COLO668 (cell line): Measurements from ENCODE around the gene GRIK3.
"Not testable (repeated sequence)": the region's sequence is repeated elsewhere in the genome, so short reads cannot be mapped to it uniquely, and the experiment has no call there.

Experiments
- DNase-seq: peaks from one replicate; lab custom pipeline; 2025; ENCODE audit not compliant: unreplicated experiment; lab: John Stamatoyannopoulos, UW

Gene GRIK3

GRCh38 chr1:36769886-36770830 is 264.2 kb downstream of the GRIK3 start:
- DNase-seq: no peak

DNA sequence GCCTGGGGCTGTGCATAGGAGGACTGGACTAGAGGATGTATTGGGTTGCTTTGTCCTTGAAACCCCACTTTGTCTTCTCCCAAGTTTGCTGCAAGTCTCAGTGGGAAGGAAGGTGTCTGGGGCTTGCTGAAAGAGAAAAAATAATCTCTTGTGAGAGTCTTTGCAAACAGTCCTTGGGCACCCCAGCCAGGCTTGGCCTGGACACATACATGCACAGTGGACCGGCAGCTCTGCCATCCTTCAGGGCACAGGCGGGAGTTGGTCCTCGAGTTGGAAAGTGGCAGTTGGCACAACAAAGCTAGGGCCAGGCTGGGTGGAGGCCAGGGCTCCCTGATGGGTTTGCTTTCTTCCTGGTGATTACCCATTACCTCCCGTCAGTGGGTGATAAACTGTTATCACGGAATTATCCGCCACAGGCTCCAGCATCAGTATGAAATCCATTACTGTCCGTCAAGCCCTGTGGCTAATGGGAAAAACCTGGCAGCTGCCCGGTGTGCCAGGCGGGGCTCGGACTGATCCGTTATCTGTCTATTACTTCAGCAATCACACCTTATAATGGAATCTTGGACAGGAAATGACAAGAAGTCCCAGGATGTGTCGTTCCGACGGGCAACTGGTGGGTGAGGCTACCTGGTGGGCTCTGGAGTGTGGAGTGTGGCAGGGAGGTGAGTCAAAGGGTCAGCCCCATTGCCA is 265.7 kb downstream of the GRIK3 start:
- no peak for DNase-seq

DNA sequence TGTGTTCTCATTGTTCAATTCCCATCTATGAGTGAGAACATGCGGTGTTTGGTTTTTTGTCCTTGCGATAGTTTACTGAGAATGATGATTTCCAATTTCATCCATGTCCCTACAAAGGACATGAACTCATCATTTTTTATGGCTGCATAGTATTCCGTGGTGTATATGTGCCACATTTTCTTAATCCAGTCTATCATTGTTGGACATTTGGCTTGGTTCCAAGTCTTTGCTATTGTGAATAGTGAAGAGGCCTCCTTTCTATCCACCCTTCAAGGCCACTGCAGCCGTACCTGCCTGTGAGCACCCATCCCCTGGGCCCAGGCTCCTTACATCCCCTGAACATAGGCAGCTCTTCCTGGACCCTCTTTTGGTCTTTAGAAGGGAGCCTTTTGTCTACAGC is 266.9 kb downstream of the GRIK3 start:
- not testable (repeated sequence) for DNase-seq

DNA sequence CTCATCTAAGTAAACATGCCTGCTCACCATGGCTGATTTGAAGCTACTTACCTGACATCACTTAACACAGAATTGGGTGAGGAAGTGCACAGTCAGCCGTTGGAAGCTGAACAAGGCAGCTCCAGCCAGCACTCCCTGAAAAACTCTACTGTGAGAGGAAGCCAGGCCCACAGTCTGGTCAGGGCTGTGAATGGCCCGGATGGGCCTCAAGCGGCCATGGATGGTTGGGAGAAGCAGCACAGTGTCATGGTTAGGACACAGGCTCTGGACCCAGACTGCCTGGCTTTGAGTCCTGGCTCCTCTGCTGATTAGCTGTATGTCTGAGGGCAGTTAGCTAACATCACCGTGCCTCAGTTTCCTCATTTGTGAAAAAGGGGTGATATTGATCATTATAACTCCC is 267.8 kb downstream of the GRIK3 start:
- DNase-seq: peak; percentile 69

- no peak for DNase-seq
Measured at GRCh38 chr1:36765785-36766300, 268.5 kb downstream of the GRIK3 start.

DNA sequence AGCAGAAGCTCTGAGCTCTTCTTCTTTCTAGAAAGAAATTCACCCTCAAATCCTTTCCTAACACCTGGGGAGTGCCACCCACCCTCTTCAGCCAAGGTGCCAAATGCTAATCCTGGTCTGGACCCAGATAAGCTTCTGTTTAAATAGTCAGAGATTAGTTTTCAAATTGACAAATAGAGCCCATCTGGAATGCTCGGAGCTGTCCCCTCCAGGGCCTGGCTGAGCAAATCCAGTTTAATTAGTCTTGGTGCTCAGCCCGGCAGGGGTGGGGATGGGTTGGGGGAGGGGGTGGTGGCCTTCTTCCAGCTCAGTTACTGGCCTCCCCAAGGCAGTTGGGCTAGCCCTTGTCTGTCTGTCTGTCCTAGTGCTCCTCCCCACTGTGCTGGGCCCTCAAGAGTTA is 269.5 kb downstream of the GRIK3 start:
- no peak for DNase-seq

- no peak for DNase-seq
Measured at GRCh38 chr1:36763771-36764170, 270.5 kb downstream of the GRIK3 start.

DNA sequence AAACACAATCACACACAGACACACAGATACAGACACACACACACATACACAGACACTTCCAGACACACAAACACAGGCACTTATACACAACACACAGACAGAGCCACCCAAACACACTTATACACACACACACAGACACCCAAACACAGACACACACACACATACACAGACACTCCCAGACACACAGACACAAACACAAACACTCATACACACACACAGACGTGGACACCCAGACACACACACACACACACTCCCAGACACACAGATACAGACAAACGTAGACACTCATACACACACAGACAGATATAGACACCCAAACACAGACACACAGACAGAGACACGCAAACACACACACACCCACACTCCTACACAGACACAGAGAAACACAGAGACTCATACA is 272.1 kb downstream of the GRIK3 start:
- DNase-seq: no peak

GRCh38 chr1:36761113-36761512 is 273.2 kb downstream of the GRIK3 start:
- no peak for DNase-seq

DNA sequence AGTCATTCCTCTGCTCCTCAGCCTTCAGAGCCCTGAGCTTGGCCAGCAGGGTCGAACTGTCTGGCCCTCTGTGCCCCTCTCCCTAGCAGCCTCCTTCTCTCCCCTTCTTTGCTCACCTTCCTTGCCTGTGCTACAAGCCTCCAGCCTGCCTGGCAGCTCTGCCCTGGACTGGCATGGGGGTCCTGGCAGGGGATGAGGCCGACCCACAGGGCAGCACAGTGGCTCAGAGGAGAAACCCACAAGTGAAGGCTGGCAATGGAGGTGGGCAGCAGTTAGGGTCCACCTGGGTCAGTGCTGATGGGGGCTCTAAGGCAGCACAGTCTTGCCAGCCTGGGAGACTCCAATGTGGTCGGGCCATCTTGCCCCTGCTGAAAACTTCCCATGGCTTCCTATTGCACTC is 274.2 kb downstream of the GRIK3 start:
- DNase-seq: no peak

DNA sequence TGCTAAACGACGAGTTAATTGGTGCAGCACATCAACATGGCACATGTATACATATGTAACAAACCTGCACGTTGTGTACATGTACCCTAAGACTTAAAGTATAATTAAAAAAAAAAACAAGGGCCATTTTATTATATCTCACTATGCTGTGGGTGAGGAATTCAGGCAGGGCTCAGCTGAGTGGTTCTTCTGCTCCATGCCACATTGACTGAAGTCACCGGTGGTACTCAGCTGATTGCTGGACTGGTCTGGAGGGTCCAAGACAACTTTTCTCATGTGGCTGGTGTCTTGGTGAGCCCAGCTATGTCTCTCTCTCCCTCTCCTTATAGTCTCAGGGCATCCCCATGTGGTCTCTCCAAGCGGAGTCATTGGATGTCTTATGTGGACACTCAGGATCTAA is 275.0 kb downstream of the GRIK3 start:
- no peak for DNase-seq

DNA sequence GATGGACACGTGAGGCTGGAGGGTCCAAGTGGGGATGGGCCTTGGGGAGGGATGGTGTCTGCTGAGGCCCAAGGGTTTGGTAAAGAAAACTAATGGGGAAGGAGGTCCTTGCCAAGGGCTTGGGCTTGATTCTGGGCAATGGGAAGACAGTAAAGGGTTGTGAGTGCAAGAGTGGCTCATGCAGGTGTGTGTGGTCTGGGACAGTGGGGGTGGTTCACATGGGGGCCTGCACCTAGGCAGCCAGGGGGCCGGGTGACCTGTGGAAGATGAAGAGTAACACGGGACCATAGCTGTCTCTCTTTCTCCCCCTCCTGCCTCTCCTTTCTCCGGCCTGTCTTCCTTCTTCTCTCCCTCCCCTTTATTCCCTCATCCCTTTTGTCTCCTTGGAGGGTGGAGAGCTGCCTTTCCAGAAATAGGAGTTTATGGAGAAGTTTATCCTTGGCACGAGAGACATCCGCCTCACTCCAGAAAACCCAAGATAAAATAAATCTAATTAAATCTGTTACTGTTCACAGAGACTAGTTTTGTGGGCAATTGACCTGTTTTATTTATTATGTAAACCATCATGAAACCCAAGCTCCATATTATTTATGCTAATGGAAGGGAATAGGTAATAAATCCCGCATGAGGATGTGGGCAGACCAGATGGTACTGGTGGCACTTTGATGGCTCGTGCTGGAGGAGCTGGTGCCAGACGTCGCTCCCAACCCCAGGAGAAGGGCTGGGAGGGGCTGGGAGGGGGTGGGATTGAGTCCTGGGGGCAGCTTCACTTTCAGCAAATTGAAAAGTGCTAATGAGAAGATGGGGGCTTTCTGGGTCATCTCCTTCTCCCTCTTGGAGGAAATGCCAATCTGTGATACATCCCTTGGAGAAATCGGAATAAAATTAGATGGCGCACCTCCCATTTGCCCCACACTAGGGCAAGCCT is 278.7 kb downstream of the GRIK3 start:
- no peak for DNase-seq

DNA sequence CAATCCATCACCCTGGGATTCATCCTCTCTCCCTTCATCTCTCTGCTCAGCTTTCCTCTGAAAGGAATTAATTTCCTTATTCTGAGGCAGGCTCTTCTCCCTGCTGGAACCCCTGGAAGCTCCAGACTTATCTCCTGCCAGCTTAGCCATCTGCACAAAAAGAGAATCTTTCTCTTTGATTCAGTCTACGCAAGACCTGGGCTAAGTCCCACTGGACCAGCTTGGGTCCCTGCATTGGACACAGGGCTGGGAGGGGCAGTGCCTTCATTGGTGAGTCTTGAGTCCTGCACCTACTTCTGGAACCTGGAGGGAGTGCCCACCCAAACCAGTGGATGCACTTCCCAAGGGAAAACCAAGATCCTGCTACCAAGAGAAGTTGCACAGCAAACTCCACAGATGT is 279.9 kb downstream of the GRIK3 start:
- no peak for DNase-seq

- DNase-seq: no peak
Measured at GRCh38 chr1:36753451-36753850, 280.9 kb downstream of the GRIK3 start.

DNA sequence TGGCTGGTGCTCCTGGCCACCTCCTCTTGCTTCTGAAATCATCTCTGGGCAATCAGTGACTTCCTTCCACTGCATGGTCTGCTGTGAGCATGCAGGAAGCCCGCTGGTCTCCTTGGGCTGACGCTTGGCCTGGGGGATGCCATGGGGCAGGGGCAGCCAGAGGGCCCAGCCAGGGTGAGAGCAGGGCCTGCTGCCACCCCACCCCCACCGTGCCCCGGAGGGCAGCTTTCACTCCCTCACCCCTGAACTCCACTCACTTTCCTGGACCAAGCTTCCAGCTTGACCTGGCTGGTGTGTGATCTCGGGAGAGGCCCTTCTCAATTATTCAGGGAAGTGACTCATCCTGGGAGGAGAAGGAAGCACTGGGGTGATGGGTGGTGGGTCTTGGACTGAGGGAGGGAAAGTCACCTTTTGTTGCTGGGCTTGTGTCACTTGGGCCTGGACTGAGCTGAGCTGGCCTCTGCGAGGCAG is 281.4 kb downstream of the GRIK3 start:
- no peak for DNase-seq

- DNase-seq: no peak
Measured at GRCh38 chr1:36752431-36752830, 281.9 kb downstream of the GRIK3 start.

GRCh38 chr1:36751525-36751924 is 282.8 kb downstream of the GRIK3 start:
- DNase-seq: peak; percentile 66

- DNase-seq: no peak
Measured at GRCh38 chr1:36748466-36748865, 285.8 kb downstream of the GRIK3 start.
